Loucy (cell line): ENCODE measurements around the gene EIPR1.

Experiments
- EZH2phosphoT487 ChIP-seq: fragments of 200-600 bp; IDR thresholded peaks from 2 replicates; pipeline ENCODE4 v1.6.1; 2018; ENCODE audit warnings: antibody characterized with exemption, mild to moderate bottlenecking, moderate library complexity, borderline replicate concordance
- TF ChIP-seq, protein P1 (sequence below): fragments of 200-600 bp; sonication (generic); conservative IDR thresholded peaks from 2 replicates; pipeline ENCODE4 v1.5.1; 2014; ENCODE audit warnings: mild to moderate bottlenecking, antibody characterized with exemption, low read length

GRCh38 chr2:3139906-3140305 lies 237.7 kb downstream of the EIPR1 start:
- TF ChIP-seq, protein P1, sequence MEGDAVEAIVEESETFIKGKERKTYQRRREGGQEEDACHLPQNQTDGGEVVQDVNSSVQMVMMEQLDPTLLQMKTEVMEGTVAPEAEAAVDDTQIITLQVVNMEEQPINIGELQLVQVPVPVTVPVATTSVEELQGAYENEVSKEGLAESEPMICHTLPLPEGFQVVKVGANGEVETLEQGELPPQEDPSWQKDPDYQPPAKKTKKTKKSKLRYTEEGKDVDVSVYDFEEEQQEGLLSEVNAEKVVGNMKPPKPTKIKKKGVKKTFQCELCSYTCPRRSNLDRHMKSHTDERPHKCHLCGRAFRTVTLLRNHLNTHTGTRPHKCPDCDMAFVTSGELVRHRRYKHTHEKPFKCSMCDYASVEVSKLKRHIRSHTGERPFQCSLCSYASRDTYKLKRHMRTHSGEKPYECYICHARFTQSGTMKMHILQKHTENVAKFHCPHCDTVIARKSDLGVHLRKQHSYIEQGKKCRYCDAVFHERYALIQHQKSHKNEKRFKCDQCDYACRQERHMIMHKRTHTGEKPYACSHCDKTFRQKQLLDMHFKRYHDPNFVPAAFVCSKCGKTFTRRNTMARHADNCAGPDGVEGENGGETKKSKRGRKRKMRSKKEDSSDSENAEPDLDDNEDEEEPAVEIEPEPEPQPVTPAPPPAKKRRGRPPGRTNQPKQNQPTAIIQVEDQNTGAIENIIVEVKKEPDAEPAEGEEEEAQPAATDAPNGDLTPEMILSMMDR = no peak
- TF ChIP-seq EZH2phosphoT487 = no peak
